GM03348 (cell line): ENCODE measurements around the gene KIF1A.

Source experiments
- DNase-seq: peaks from one replicate; pipeline ENCODE4 v3.0.0; 2012; ENCODE audit warnings: low spot score

The KIF1A gene

GRCh38 chr2:240803191-240803590 lies 16.8 kb downstream of the KIF1A start:
- DNase-seq: no peak

- DNase-seq: no peak
Measured at GRCh38 chr2:240799033-240799820, 20.8 kb downstream of the KIF1A start.

GRCh38 chr2:240798327-240798905 lies 21.6 kb downstream of the KIF1A start:
- DNase-seq: no peak

- DNase-seq: no peak
Measured at GRCh38 chr2:240797914-240798313, 22.1 kb downstream of the KIF1A start.

GRCh38 chr2:240797500-240797895 lies 22.5 kb downstream of the KIF1A start:
- no peak for DNase-seq

GRCh38 chr2:240796543-240797499 lies 23.2 kb downstream of the KIF1A start:
- no peak for DNase-seq

- DNase-seq: no peak
Measured at GRCh38 chr2:240795916-240796510, 24.0 kb downstream of the KIF1A start.

GRCh38 chr2:240795454-240795853 lies 24.6 kb downstream of the KIF1A start:
- DNase-seq: no peak

GRCh38 chr2:240794178-240794721 lies 25.8 kb downstream of the KIF1A start:
- DNase-seq: no peak

GRCh38 chr2:240793313-240794177 lies 26.5 kb downstream of the KIF1A start:
- DNase-seq: no peak

- no peak for DNase-seq
Measured at GRCh38 chr2:240792629-240793312, 27.2 kb downstream of the KIF1A start.

GRCh38 chr2:240791821-240792628 lies 28.0 kb downstream of the KIF1A start:
- no peak for DNase-seq

GRCh38 chr2:240791221-240791800 lies 28.7 kb downstream of the KIF1A start:
- no peak for DNase-seq

- DNase-seq: no peak
Measured at GRCh38 chr2:240790370-240791220, 29.4 kb downstream of the KIF1A start.

GRCh38 chr2:240789501-240790369 lies 30.3 kb downstream of the KIF1A start:
- no peak for DNase-seq

GRCh38 chr2:240789051-240789453 lies 31.0 kb downstream of the KIF1A start:
- no peak for DNase-seq

GRCh38 chr2:240788482-240788881 lies 31.5 kb downstream of the KIF1A start:
- no peak for DNase-seq
